GM21528 (cell line): ENCODE measurements around the gene PREX1.

Source experiments
- ATAC-seq: cut with Tn5 transposase; IDR thresholded peaks from one replicate; pipeline ENCODE4 v1.9.1; 2021; ENCODE audit warnings: mild to moderate bottlenecking, moderate library complexity; ENCODE audit not compliant: unreplicated experiment, low FRiP score

The PREX1 gene

DNA sequence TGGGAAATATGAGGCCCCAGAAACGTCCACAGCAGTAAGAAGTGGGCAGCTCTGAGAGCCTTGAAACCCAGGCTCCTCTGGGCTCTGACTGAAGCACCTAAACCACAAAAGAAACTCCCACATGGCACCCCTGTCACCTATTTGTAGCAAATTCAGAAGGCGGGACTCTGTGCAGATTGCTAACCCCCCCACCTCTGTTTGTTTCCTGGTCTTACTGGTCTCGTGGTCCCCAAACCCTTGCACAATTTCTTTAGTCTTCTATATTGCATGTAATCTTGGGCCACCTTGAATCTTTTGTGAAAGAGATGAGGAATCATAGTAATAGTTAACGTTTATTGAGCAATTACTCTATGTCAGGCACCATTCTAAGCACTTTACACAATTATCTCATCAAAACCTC is 154.3 kb downstream of the PREX1 start:
- no peak for ATAC-seq

- ATAC-seq = no peak
Measured at GRCh38 chr20:48672324-48672723, 155.5 kb downstream of the PREX1 start.

DNA sequence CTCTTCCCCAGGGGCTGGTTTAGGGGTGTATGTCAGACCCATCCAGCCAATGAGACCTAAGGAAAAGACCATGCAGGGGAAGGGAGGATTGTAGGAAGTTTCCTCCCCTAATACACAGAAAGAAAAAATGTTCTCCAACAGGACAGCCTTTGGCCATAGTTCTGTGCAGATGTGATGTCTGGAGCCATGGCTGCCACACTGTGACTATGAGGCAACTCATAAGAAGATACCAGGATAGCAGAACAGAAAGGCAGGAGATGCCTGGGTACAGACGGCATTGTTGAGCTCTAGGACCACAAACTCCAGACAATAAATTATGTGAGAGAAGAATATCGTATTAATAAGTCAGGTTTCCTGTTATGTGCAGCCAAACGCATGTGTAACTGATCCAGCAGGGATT is 156.7 kb downstream of the PREX1 start:
- no peak for ATAC-seq

DNA sequence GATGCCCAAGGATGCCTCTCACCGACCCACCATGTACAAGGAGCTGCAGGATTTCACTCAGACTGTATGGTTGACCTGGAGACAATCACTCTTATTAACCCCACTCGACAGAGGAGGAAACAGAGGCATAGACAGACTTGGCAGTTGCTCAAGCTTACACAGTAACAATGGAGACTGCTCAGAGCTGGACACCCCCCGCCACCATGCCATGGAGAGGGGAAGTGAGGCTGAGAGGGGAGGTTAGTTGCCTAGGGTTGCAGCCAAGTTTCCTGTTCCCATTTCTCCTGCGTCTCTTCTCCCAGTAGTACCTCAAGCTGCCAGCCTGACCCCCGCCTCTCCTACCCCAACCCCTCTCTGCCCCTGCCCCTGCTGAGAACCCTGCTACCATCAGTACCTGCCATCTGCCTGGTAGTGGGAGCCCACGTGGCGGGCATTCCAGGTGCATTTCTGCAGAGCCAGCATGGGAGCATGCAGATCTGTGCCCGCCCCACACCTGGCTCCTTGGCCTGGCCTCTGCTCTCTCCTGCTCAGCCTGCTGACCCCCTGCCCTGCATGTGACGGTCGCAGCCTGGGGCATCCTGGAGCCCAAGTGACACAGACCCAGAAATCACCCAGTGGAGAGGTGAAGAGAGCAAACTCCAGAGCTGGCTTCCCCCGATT is 157.7 kb downstream of the PREX1 start:
- no peak for ATAC-seq

DNA sequence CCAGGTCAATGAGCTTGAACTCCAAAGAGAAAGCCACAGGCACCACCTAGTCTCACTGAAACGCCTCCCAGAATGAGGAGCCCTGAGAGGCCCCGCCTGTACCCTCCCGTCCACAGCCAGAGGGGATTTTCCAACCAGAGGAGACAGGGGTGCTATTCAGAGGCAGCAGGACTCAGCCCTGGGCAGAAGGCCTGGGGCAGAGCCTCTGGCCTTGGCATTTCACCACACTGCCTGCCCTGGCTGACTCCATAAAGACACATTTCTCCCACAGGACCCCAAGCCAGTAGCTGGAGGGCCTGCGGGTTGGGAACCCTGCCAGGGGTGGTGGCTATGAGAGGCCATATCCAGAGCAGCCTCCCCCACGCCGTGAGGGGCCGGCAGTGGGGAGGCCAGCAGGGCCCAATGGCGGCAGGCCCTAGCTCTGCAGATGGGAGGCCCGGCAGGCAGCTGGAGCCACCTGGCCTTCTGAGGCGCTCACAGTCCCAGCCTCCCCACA is 159.3 kb downstream of the PREX1 start:
- ATAC-seq = no peak

DNA sequence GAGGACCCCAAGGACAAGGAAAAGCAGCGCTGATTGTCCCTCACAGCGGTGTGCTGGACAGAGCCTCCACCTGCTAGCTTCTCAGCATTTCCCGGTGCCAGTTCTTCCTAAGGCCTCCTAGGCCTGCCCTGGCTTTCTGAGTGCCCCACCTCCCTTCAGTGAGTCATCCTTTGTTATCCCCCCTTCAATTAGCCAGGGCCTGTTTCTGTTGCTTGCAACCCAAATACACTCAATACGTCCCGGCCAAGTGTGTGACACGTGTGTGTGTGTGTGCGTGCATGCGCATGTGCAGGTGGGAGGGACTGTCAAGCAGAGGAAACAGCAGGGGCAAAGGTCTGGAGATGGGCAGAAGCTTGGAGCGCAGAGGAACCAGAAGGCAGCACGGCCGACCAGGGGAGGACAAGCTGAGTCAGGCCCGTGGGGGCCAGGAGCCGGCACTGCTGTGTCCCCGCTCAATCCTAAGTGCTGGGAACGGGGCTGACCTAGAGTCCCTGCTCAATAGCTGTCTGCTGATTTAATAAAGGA is 159.8 kb downstream of the PREX1 start:
- ATAC-seq = no peak

GRCh38 chr20:48667481-48667880 is 160.3 kb downstream of the PREX1 start:
- ATAC-seq = no peak

GRCh38 chr20:48665785-48666184 is 162.0 kb downstream of the PREX1 start:
- no peak for ATAC-seq

- no peak for ATAC-seq
Measured at GRCh38 chr20:48662711-48663110, 165.1 kb downstream of the PREX1 start.

- ATAC-seq = no peak
Measured at GRCh38 chr20:48661575-48662455, 166.0 kb downstream of the PREX1 start.

GRCh38 chr20:48660788-48661187 is 167.0 kb downstream of the PREX1 start:
- no peak for ATAC-seq

DNA sequence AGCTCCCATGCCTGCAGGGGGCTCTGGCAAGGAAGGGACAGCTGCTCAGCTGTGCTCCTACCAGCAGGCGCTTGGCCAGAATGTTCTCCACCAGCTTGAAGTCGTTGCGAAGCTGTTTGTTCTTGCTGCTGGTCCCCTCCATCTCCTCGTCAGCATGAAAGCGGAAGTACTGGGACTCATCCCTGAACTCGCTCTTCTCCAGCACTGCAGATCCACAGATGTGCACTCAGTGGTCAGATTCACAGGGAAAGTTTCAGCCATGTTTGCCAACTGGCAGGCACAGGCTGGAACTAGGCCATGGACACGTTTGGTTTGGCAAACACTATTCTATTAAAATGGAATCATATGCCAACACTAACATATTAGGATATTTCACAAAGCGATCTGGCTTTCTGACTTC is 167.9 kb downstream of the PREX1 start:
- no peak for ATAC-seq

- ATAC-seq = no peak
Measured at GRCh38 chr20:48658505-48658904, 169.3 kb downstream of the PREX1 start.

DNA sequence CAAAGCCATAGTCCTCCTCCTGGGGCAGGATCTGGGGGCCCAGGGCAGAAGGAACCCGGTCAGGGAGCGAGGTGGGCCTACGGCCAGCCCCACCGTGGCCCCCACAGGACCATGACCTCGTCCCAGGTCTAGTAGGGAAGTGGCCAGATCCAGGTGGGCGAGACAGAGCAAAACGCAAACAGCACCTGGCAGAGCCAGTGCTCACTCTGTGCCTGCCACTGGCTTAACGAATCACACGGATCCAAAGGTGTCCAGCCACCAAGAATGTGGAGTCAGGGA is 169.7 kb downstream of the PREX1 start:
- no peak for ATAC-seq

GRCh38 chr20:48657426-48658197 is 170.2 kb downstream of the PREX1 start:
- no peak for ATAC-seq

- ATAC-seq = no peak
Measured at GRCh38 chr20:48656661-48657211, 171.1 kb downstream of the PREX1 start.

- ATAC-seq = no peak
Measured at GRCh38 chr20:48656137-48656536, 171.7 kb downstream of the PREX1 start.

GRCh38 chr20:48653706-48654051 is 174.1 kb downstream of the PREX1 start:
- ATAC-seq = no peak

DNA sequence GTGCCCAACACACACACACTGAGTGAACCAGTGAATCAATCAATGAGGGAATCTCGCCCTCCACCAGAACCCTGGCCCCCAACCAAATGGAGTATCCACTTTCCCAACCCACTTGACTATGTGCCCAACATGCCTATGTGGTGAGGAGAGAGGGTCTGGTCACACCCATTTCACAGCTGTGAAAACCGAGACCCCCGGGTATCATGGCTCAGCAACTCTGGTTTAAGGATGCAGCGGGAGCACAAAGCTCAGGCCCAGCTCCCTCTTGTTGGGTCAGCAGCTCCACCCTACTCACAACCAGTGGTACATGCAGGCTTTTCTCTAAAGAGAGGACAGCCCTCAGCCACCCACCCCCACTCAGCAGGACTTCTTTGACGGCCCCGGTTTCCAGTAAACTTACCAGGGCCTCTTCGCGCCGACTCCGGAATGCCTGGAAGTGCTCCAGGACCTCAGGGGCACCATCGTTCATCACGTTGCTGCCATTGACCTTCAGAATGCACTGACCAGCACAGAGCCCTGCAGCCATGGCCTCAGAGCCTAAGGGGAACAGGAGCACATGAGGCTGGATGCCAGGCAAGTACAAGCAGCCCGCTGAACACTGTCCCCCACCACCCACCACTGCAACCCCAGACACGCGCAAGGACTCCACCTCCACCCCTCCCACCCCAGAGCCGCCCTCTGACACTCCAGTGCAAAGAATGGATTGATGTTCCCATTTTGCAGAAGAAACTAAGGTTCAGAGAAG is 174.7 kb downstream of the PREX1 start:
- no peak for ATAC-seq

DNA sequence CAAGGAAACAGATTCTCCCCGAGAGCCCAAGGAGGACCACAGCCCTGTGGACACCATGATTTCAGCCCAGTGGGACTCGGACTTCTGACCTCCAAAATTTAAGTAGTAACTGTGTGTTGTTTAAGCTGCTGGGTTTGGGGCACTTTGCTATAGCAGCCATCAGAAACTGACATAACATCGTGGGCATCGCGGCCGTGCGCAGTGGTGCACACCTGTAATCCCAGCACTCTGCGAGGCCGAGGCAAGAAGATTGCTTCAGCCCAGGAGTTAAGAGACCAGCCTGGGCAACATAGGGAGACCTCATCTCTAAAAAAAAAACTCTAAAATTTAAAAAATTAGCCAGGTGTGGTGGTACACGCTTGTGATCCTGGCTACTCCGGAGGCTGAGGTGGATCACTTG is 175.8 kb downstream of the PREX1 start:
- ATAC-seq = no peak
